Measurements from ENCODE around the gene ZBTB20.

The ZBTB20 gene

GRCh38 chr3:114664006-114664405 is 483.1 kb downstream of the ZBTB20 start:
- DNase-seq, result no peak

GRCh38 chr3:114660808-114661207 is 486.3 kb downstream of the ZBTB20 start:
- DNase-seq, result no peak

- no peak for DNase-seq
These were observed 487.0 kb downstream of the ZBTB20 start for GRCh38 chr3:114660124-114660523.

GRCh38 chr3:114659109-114660061 is 487.7 kb downstream of the ZBTB20 start:
- no peak for DNase-seq

DNA sequence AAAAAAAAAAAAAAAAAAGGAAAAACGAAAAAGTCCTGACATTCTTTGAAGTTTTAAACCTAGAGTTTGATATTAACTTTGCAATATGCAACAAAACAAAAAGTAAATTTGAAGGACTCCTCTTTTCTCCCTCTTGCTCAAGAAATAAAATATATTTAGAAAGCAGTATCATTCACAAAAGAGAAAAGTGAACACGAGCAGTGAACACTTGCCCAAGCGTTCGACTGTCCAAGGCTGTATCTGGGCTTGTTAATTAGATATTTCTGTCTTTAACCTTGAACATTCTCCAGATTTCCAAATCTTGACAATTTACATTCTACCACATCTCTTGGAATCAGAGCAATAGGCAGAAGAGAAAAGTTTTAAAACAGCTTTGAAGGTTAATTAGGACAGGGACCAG is 495.5 kb downstream of the ZBTB20 start:
- no peak for DNase-seq

- no peak for DNase-seq
These were observed 496.3 kb downstream of the ZBTB20 start for GRCh38 chr3:114650808-114651207.

- no peak for DNase-seq
These were observed 497.8 kb downstream of the ZBTB20 start for GRCh38 chr3:114649331-114649730.

DNA sequence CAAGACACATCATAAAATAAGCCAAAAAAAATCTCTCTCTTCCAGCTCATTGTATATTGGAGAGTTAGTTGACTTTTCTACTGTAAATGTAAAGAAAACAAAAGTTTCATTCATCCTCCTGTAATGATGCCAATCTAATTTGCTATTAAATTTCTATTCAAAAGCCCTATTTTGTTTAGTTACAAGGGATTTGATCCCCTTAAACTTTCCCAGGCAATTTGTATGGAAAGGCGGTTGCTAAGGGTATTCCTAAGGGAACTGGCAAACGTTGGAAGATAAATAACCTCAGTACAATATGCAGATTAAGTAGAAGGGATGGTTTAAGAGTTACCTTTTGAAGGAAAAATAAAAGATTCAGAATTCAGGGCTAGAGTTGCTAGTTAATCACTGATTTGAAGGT is 500.6 kb downstream of the ZBTB20 start:
- DNase-seq, result no peak

- DNase-seq, result no peak
These were observed 501.7 kb downstream of the ZBTB20 start for GRCh38 chr3:114645392-114645791.

- DNase-seq, result no peak
These were observed 502.7 kb downstream of the ZBTB20 start for GRCh38 chr3:114644367-114644766.

- no peak for DNase-seq
These were observed 503.9 kb downstream of the ZBTB20 start for GRCh38 chr3:114642951-114643741.

- DNase-seq, result no peak
These were observed 507.0 kb downstream of the ZBTB20 start for GRCh38 chr3:114640126-114640525.

- no peak for DNase-seq
These were observed 507.9 kb downstream of the ZBTB20 start for GRCh38 chr3:114639171-114639570.

DNA sequence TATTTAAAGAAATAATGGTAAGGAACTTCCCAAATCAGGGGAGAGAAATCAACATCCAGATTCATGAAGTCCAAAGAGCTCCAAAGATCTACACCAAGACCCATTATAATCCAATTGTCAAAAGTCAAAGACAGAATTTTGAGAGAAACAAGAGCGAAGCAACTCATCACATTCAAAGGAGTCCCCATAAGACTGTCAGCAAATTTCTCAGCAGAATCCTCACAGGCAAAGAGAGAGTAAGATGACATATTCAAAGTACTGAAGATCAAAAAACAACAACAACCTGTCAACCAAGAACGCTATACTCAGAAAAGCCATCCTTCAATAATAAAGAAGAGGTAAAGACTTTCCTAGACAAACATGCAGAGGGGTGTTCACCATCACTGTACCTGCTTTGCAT is 511.2 kb downstream of the ZBTB20 start:
- no peak for DNase-seq

- DNase-seq, result no peak
These were observed 512.5 kb downstream of the ZBTB20 start for GRCh38 chr3:114634635-114635034.

- DNase-seq, result no peak
These were observed 514.2 kb downstream of the ZBTB20 start for GRCh38 chr3:114632757-114633424.

GRCh38 chr3:114627770-114628169 is 519.3 kb downstream of the ZBTB20 start:
- no peak for DNase-seq

DNA sequence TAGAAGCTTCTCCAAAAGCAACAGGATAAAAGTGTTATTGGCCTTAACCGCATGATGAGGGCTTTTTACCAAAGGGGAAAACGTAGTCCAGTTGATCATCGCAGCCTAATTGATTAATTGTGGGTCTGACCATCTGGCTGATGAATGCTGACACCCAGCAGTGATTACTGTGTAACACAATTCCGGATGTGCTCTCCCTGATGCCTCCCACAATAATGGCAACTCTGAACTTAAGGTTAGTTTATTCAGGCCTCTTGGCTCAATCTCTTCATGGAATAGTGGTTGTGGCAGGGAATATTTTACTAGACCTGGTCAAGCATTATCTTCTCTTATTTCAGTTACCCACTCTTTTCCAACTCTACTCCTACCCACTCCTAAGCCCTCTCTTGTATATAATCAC is 520.3 kb downstream of the ZBTB20 start:
- DNase-seq, result no peak

- no peak for DNase-seq
These were observed 522.4 kb downstream of the ZBTB20 start for GRCh38 chr3:114624571-114625181.

- no peak for DNase-seq
These were observed 523.0 kb downstream of the ZBTB20 start for GRCh38 chr3:114624047-114624445.

- no peak for DNase-seq
These were observed 523.6 kb downstream of the ZBTB20 start for GRCh38 chr3:114623420-114624046.

- no peak for DNase-seq
These were observed 525.1 kb downstream of the ZBTB20 start for GRCh38 chr3:114622001-114622400.
